ENCODE measurements around the gene HPX.

HPX gene

DNA sequence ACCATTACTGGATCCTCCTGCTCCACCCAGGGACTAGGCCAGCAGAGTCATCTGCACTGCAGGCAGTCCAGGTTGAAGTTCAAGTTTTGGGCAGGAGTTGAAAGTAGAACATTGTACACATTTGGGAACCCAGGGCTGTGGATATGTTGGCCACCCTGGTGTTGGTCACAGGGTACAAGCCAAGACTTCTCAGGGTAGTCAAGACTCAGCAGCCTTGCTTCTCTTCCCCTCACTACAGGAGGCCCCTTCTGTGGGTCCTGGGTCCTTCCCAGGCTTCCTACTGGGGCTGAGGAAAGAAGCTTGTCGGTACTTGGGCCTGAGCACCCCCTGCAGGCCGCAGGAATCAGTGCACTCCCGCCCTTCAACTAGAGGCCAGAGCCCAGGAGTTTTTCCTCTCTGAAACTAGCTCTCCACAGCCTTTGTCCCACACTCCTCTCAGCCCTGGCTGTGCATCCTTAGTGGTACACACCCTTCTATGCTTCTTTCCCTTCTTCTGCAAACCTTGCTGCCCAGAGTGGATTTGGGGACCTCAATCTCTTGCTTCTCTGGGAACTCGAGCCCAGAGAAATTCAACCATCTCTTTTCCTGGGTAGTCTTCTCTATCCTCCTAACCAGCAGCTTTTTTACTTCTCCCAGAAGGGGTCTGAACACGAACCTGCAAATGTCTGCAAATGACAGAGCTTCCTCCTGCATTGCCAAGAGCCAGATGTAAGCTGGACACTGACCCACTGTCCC is 2.6 kb upstream of the HPX start:
- DNase-seq, result peak; percentile 38

DNA sequence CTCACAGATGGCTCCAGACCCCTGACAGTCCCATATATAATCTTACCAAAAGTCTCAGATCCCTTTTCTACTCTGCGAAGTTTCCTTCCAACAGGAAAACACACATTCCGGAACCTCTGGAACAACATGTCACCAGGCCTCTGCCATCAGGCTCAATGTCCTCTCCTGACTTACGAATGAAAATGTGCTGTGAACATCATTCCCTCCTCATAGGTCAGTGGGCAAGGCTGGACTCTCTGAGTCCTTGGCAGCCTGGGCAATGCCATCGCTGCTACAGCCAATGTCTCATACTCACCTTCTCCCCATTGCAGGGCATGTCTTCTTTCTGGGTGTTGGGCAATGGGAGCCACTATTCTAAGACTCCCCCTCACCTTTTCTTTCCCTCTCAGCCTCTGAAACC is 1.7 kb upstream of the HPX start:
- no peaks in the 10 kb centered on the region for H3K4me1 ChIP-seq
- TF ChIP-seq, protein P1, sequence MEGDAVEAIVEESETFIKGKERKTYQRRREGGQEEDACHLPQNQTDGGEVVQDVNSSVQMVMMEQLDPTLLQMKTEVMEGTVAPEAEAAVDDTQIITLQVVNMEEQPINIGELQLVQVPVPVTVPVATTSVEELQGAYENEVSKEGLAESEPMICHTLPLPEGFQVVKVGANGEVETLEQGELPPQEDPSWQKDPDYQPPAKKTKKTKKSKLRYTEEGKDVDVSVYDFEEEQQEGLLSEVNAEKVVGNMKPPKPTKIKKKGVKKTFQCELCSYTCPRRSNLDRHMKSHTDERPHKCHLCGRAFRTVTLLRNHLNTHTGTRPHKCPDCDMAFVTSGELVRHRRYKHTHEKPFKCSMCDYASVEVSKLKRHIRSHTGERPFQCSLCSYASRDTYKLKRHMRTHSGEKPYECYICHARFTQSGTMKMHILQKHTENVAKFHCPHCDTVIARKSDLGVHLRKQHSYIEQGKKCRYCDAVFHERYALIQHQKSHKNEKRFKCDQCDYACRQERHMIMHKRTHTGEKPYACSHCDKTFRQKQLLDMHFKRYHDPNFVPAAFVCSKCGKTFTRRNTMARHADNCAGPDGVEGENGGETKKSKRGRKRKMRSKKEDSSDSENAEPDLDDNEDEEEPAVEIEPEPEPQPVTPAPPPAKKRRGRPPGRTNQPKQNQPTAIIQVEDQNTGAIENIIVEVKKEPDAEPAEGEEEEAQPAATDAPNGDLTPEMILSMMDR (IDR thresholded peaks at IDR 0.05; ENCODE audit: low read depth, low read length), result no peak
- no peak for DNase-seq

More for the DNA sequence above, 2.6 kb upstream of the HPX start:
- H3K9me3 ChIP-seq, result no peaks in the 10 kb centered on the region
- H3K4me1 ChIP-seq, result no peaks in the 10 kb centered on the region
- H3K36me3 ChIP-seq, result no peaks in the 10 kb centered on the region
- TF ChIP-seq, protein P1 (IDR thresholded peaks at IDR 0.05; ENCODE audit: low read depth, low read length), result peak; percentile 62
- H3K4me3 ChIP-seq (ENCODE audit: low read depth, low read length), result no peak overlapping the region
- H3K27me3 ChIP-seq, result no peaks in the 10 kb centered on the region

DNA sequence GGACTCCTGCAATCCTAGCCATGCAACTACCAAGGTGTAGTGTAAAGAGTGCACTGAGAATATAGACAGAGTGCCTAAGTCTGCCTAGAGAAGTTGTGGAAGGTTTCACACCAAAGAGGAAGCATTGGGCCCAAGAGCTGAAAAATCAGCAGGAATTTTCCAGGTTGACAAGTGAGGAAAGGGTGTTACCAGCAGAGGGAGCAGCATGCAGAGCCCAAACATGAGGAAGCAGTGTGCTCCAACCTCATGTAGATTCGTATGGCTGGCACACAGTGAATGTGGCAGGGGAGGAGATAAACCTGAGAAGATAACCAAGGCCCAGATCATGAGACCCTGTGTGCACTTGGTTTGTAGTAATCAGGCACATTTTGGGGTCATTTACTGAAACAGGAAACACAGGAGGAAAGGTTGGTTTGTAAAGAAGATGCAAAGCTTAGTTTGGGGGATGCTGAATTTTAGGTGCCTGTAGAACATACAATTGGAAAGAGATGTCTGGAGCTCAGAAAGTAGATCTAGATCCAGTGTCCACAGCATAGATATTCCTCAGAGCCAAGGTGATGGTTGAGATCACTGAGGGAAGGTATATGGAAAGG is 1.7 kb downstream of the HPX start:
- H3K9me3 ChIP-seq, result no peaks in the 10 kb centered on the region
- no peak overlapping the region for H3K4me3 ChIP-seq (ENCODE audit: low read depth, low read length)
- TF ChIP-seq, protein P1 (IDR thresholded peaks at IDR 0.05; ENCODE audit: low read depth, low read length), result peak; percentile 72
- DNase-seq, result peak; percentile 53
- no peaks in the 10 kb centered on the region for H3K36me3 ChIP-seq
- H3K4me1 ChIP-seq, result no peaks in the 10 kb centered on the region
- H3K27me3 ChIP-seq, result no peaks in the 10 kb centered on the region

More for the DNA sequence above, 1.7 kb upstream of the HPX start:
- Histone ChIP-seq H3K36me3 (no peaks in the 10 kb centered on the region), H3K9me3 (no peaks in the 10 kb centered on the region), H3K4me3 (ENCODE audit: low read depth, low read length) (no peak overlapping the region), H3K27me3 (no peaks in the 10 kb centered on the region)

DNA sequence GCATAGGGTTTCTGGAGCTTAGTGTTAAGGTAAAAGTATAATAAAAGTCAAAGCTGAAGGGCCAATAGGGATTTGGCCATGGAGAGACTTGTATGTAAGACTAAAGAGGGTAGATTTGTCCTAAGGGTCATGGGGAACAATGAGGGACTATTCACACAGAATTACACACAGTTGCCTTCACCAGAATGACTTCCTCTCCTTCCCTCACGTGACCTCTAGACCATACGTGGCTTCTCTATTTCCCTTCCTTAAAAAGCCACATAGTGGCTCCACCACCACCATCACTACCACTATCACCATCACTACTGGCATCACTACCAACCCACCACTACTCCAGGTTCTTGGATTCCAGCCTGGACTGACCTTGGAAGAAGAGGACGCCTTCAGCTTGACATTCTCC is 2.8 kb downstream of the HPX start:
- H3K4me1 ChIP-seq, result no peaks in the 10 kb centered on the region
- DNase-seq, result no peak
- no peaks in the 10 kb centered on the region for H3K27me3 ChIP-seq
- no peak overlapping the region for H3K4me3 ChIP-seq (ENCODE audit: low read depth, low read length)
- TF ChIP-seq, protein P1 (IDR thresholded peaks at IDR 0.05; ENCODE audit: low read depth, low read length), result no peak
- no peaks in the 10 kb centered on the region for H3K36me3 ChIP-seq
- H3K9me3 ChIP-seq, result no peaks in the 10 kb centered on the region

DNA sequence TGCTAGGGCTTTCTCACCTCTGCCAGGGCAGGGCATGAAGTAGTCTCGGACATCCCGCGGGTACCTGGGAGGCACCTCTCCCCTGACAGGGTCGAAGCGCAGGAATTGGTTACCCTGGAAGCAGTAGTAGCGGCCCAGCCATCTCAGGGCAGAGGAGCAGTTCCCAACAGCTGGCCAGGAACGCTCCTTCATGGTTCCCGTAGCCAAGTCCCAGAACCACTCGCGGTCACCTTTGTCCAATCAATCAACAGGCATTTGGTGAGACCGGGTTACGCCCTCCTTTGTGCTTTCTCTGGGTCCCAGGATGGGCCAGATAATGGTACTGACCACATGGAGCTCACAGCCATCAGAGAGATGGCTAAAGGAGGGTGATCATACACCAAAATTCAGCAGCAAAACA is 3.4 kb downstream of the HPX start:
- Histone ChIP-seq H3K4me3 (ENCODE audit: low read depth, low read length) (no peak overlapping the region), H3K27me3 (no peaks in the 10 kb centered on the region), H3K36me3 (no peaks in the 10 kb centered on the region), H3K9me3 (no peaks in the 10 kb centered on the region), H3K4me1 (no peaks in the 10 kb centered on the region)
- DNase-seq, result no peak
- TF ChIP-seq, protein P1 (IDR thresholded peaks at IDR 0.05; ENCODE audit: low read depth, low read length), result no peak

DNA sequence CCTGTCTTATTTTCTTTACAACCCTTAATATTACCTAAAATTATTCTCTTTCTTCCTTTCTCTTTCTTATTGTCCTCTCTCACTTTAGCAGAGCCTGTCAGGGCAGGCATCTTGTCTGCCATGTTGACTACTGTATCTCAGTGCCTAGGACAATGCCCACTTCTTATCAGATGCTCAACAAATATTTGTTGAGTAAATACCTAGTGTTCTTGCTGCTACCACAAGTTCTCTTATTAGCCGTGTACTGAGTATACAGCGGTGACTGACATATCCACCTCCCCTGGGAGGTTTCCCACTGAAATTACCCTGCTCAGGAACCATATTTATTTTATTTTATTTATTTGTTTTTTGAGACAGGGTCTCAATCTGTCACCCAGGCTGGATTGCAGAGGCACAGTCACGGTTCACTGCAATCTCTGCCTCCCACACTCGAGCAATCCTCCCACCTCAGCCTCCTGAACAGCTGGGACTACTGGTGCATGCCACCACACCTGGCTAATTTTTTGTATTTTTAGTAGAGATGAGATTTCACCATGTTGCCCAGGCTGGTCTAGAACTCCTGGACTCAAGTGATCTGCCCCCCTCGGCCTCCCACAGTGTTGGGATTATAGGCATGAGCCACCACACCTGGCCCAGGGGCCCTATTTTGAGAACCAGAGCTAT is 6.7 kb downstream of the HPX start:
- Histone ChIP-seq H3K36me3 (no peaks in the 10 kb centered on the region), H3K4me1 (no peaks in the 10 kb centered on the region), H3K4me3 (ENCODE audit: low read depth, low read length) (no peak overlapping the region), H3K27me3 (no peaks in the 10 kb centered on the region), H3K9me3 (no peaks in the 10 kb centered on the region)
- TF ChIP-seq, protein P1 (IDR thresholded peaks at IDR 0.05; ENCODE audit: low read depth, low read length), result no peak
- DNase-seq, result no peak

Measured in BE2C (cell line).